Muscle of leg (tissue), 16 donors: ENCODE results near the gene PLK3. TPM values are rescaled to one million over a fixed set of nuclear protein-coding genes. Genes with fewer than 3 reads are reported as not detected.
"Not testable (repeated sequence)": the region's sequence is repeated elsewhere in the genome, so short reads cannot be mapped to it uniquely, and the experiment has no call there.

Source experiments
- DNase-seq: peaks from one replicate; pipeline ENCODE4 v3.0.0; 2013
- H3K27ac ChIP-seq: one replicate; pipeline ENCODE4 v1.5.1; 2013; ENCODE audit warnings: mild to moderate bottlenecking, low read length, control low read depth
- H3K27me3 ChIP-seq: one replicate; pipeline ENCODE4 v1.6.1; 2013; ENCODE audit warnings: low read length; ENCODE audit not compliant: control insufficient read depth, insufficient read depth
- H3K36me3 ChIP-seq: one replicate; pipeline ENCODE4 v1.6.1; 2013; ENCODE audit warnings: low read length; ENCODE audit not compliant: control insufficient read depth, insufficient read depth
- H3K4me1 ChIP-seq: one replicate; pipeline ENCODE4 v1.6.1; 2013; ENCODE audit warnings: low read length; ENCODE audit not compliant: control insufficient read depth, insufficient read depth
- H3K4me3 ChIP-seq: one replicate; pipeline ENCODE4 v1.5.1; 2013; ENCODE audit warnings: low read length, control low read depth
- H3K9me3 ChIP-seq: replicated peaks from 2 replicates; pipeline ENCODE4 v1.6.1; 2013; ENCODE audit warnings: low read depth, low read length; ENCODE audit not compliant: control insufficient read depth
- WGBS: methylation state at CpG from one replicate; pipeline ENCODE4 v1.1.5; 2013; ENCODE audit warnings: missing lambda C conversion rate; ENCODE audit not compliant: insufficient coverage; 5-methylcytosine and 5-hydroxymethylcytosine counted together
- long read RNA-seq, 11 donors: transcript quantifications; one replicate each; lab custom pipeline, GENCODE V29; 2026
- polyA plus RNA-seq, 8 donors: library from polyadenylated mRNA; unstranded; fragments of 120-200 nt; gene quantifications; one replicate each; pipeline versions ENCODE4 v1.2.1 to v1.2.3, GENCODE V29; 2013; ENCODE audit warnings: inconsistent platforms in 1 of 8, low replicate concordance in 1 of 8; ENCODE audit not compliant: insufficient read length in 8 of 8, insufficient read depth in 1 of 8
- total RNA-seq: library from RNA; stranded (reverse); fragments of 120-200 nt; gene quantifications from one replicate; pipeline ENCODE4 v1.2.4, GENCODE V29; 2013

Gene PLK3
- 8.3 TPM for total RNA-seq
- polyA plus RNA-seq: 10 to 100 TPM; 11.3 to 20.8 (median 13.9) TPM
- long read RNA-seq, donor 1: 0 reads
- long read RNA-seq, donor 2, partial matches to known transcripts: 0 of 1 reads
- long read RNA-seq, donor 2, other reads (novel, unspliced or antisense): 0 of 1 reads
- long read RNA-seq, donor 3, partial matches to known transcripts: 18 of 19 reads
- long read RNA-seq, donor 3, other reads (novel, unspliced or antisense): 0 of 19 reads
- long read RNA-seq, donor 4: 0 reads
- long read RNA-seq, donor 5, partial matches to known transcripts: 5 of 8 reads
- long read RNA-seq, donor 5, other reads (novel, unspliced or antisense): 0 of 8 reads
- long read RNA-seq, donor 6, partial matches to known transcripts: 0 of 2 reads
- long read RNA-seq, donor 6, other reads (novel, unspliced or antisense): 0 of 2 reads
- long read RNA-seq, donor 7, partial matches to known transcripts: 0 of 4 reads
- long read RNA-seq, donor 7, other reads (novel, unspliced or antisense): 0 of 4 reads
- long read RNA-seq, donor 8, partial matches to known transcripts: 0 of 1 reads
- long read RNA-seq, donor 8, other reads (novel, unspliced or antisense): 0 of 1 reads
- long read RNA-seq, donor 9, partial matches to known transcripts: 0 of 2 reads
- long read RNA-seq, donor 9, other reads (novel, unspliced or antisense): 0 of 2 reads
- long read RNA-seq, donor 10, partial matches to known transcripts: 0 of 3 reads
- long read RNA-seq, donor 10, other reads (novel, unspliced or antisense): 0 of 3 reads
- long read RNA-seq, donor 11, partial matches to known transcripts: 0 of 1 reads
- long read RNA-seq, donor 11, other reads (novel, unspliced or antisense): 0 of 1 reads

DNA sequence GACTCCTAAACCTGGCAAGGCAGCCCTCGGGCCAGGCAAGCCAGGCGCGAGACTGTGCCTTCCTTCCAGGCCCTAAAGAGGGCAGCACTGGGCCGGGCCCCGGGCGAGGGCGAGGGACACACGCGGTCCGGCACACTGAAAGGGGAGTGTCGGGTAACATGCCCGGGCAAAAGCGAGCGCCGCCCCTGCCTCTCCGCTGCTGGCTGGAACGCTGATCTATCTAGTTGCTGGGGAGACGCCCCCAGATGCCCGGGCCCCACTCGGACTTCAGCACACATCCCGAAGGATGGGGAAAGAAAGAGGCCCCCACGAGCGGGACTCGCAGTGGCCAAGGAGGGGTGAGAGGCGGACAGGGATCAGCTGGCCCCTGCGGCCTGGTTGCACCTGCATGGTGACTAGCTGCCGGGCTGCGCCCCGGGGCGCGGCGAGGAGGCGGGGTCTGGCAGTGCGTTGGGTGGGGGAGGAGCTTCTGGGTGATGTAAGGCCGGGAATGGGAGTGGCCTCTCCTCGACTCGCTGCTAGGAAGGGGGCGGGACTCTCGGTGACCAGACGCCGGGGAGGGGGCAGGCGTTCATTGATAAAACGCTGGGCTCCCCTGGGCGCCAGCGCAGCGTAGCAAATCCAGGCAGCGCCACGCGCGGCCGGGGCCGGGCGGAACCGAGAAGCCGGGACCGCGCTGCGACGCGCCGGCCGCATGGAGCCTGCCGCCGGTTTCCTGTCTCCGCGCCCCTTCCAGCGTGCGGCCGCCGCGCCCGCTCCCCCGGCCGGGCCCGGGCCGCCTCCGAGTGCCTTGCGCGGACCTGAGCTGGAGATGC, at the start of gene PLK3:
Gene PLK3 (plus strand): TSS at position 608 of the 815 bp plus-strand sequence. CDS start 87 bp downstream, at position 695.
- under 1% methylated on average over 78 of the region's 79 CpGs for WGBS

DNA sequence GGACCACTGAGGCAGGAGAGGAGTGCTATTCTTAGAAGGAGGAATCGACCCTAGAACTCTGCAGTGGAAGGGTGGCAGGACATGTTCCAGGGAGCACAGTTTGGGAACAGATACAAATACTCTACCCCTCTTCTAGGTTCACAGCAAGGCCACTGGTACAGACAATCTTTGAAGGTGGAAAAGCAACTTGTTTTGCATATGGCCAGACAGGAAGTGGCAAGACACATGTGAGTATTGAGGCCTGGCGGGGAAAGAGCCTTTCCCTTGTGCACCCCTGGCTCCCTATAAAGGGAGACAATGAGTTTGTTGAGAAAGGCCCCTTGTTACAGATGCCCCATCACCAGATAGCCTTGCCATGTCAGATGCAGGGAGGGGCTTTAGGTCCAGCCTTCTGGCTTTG, 42.8 kb upstream of the PLK3 start:
- peaks cover 3% of the 10 kb centered on the region for H3K4me1 ChIP-seq
- WGBS: no CpG with 5 or more reads among the region's 2 CpGs
- H3K36me3 ChIP-seq: peaks cover 68% of the 10 kb centered on the region
- DNase-seq: no peak
- no peaks in the 10 kb centered on the region for H3K9me3 ChIP-seq
- no peak overlapping the region for H3K4me3 ChIP-seq
- no peaks in the 10 kb centered on the region for H3K27me3 ChIP-seq
- no peak overlapping the region for H3K27ac ChIP-seq

More for the DNA sequence above, at the start of gene PLK3:
- peak; percentile 99 for DNase-seq
- peak within 1 kb of the TSS; percentile 94 for H3K4me3 ChIP-seq
- no peaks in the 10 kb centered on the region for H3K27me3 ChIP-seq
- peak within 1 kb of the TSS; percentile 100 for H3K27ac ChIP-seq
- peaks cover 46% of the 10 kb centered on the region for H3K4me1 ChIP-seq
- H3K36me3 ChIP-seq: peaks cover 28% of the 10 kb centered on the region
- no peaks in the 10 kb centered on the region for H3K9me3 ChIP-seq

DNA sequence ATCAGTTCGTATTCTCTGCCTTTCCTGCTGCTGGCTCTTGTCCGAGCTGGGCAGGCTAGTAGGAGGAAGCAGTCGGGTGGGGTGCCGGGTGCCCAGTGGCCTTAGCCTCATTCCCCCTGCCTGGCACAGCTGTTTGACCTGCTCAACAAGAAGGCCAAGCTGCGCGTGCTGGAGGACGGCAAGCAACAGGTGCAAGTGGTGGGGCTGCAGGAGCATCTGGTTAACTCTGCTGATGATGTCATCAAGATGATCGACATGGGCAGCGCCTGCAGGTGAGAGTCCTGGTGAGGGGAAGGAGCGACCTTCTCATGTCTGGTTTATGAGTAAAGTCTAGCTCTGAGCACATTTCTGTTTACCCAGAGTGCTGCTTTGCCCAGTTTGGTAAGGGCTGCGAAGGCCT, 41.1 kb upstream of the PLK3 start:
- Histone ChIP-seq H3K4me3 (no peak overlapping the region), H3K4me1 (peaks cover 3% of the 10 kb centered on the region), H3K27ac (no peak overlapping the region), H3K36me3 (peaks cover 71% of the 10 kb centered on the region), H3K9me3 (no peaks in the 10 kb centered on the region), H3K27me3 (no peaks in the 10 kb centered on the region)
- peak; percentile 25 for DNase-seq
- WGBS: 91% methylated on average over 11 of the region's 11 CpGs

DNA sequence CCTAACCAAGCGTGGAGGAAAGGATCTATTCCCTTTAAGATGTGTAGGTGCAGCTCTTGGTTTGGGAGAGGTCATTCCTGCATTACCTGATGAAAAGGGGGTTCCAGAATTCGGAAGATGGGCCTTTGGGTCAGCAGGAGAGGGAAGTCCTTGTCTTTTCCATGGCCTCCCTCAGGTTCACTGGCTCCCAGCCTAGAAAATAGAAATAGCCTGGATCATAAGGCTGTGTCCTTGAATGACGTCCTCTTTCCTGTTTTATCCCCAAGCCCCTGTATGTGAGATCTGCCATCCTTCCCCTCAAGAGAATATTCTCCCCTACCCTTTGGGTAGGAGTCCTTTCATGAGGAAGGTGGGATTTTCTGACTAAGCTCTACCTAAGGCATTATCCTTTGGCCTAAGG, 39.3 kb upstream of the PLK3 start:
- peaks cover 3% of the 10 kb centered on the region for H3K4me1 ChIP-seq
- H3K9me3 ChIP-seq: no peaks in the 10 kb centered on the region
- no peak overlapping the region for H3K4me3 ChIP-seq
- H3K27me3 ChIP-seq: no peaks in the 10 kb centered on the region
- H3K27ac ChIP-seq: no peak overlapping the region
- WGBS: 100% methylated on average over 2 of the region's 3 CpGs
- no peak for DNase-seq
- peaks cover 60% of the 10 kb centered on the region for H3K36me3 ChIP-seq

DNA sequence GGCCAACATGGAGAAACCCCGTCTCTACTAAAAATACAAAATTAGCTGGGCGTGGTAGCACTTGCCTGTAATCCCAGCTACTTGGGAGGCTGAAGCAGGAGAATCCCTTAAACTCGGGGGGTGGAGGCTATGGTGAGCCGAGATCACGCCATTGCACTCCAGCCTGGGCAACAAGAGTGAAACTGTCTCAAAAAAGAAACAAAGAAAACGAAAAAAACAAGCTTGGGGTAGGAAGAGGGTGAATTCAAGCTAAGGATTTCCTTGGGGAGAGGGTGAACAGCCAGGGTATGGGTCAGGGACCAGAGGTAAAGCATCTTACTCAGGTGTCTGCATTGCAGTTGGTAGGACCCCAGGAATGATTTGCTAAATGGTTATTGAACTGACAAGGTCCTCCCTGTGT, 33.8 kb upstream of the PLK3 start:
- H3K27ac ChIP-seq, H3K4me1 ChIP-seq, DNase-seq, H3K27me3 ChIP-seq, H3K4me3 ChIP-seq, H3K9me3 ChIP-seq: not testable (repeated sequence)
- 93% methylated on average over 5 of the region's 6 CpGs for WGBS
- peaks cover 42% of the 10 kb centered on the region for H3K36me3 ChIP-seq

DNA sequence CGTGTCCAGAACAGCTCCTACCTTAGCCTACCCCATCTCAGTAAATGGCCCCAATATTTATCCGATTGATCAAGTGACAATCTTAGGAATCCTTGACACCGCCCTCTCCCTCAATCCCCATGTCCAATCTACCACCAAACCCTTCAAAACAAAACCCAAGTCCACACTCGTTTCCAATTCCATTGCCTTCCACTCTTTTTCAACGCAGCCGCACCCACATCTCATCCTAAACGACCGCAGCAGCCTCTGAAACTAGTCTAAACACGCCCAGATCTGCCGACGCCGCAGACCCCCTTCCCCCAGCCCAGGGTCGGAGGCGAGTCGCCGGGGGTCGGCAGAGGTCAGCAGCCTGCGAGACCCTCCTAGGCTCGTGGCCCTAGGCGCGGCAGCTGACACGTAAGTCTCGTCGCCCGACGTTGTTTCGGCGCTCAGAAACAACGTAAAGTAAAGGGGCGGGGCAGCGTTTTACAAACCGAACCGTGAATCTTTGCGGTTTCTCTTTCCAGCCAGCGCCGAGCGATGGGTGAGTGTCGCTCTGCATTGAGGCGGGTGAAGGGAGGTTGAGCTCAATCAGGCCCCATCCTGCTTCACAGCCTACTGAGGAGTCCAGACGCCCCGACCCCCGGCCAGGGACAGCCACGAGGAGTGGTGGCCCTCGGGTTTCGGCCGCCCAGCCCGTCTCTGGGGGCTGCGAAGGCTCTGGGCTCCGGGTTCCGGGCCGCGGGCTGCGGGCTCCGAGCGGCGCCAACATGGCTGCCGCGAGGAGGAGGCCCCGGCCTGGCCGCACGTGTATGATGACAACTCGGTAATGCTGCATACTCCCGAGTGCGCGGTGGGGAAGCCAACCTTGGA, 24.9 kb upstream of the PLK3 start, which contains the start of gene RPS8:
Gene RPS8 (plus strand): TSS at position 463 of the 852 bp plus-strand sequence. CDS start 57 bp downstream, at position 520.
- Histone ChIP-seq H3K4me1 (peaks cover 25% of the 10 kb centered on the region), H3K27ac (peak within 1 kb of the TSS; percentile 98), H3K27me3 (no peaks in the 10 kb centered on the region), H3K9me3 (no peaks in the 10 kb centered on the region), H3K4me3 (peak within 1 kb of the TSS; percentile 86), H3K36me3 (peaks cover 41% of the 10 kb centered on the region)
- under 1% methylated on average over 60 of the region's 65 CpGs for WGBS
- peak; percentile 99 for DNase-seq

DNA sequence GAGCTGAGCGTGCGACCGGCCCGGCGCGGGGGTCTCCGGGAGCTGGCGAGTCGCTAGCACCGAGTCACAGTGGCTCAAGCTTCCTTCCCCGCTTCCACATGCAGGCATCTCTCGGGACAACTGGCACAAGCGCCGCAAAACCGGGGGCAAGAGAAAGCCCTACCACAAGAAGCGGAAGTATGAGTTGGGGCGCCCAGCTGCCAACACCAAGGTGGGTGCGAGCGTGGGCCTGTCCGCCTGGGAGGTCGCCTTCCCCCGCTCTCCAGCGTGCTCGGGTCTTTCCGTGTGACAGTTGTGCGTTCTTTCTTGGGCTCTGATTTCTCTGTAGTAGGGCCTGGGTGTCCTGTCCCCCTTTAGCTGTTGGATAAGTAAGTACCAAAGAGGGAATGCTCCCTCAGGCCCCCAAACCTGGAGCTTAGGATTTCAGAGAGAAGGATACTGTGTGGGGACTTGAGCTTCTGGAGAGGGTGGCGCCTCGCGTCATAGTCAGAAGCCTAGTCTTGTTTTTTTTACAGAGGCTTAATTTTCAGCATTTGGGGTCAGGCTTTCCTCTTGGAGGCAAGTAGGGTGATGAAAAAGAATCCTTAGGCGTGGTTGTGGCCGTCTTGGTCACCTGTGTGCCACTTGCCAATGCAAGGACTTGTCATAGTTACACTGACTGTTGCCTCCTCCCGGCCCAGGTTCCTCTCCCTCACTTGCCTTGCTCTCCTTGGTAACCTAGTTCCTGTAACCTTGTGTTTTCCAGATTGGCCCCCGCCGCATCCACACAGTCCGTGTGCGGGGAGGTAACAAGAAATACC, 24.0 kb upstream of the PLK3 start:
- Histone ChIP-seq H3K4me1 (peaks cover 25% of the 10 kb centered on the region), H3K9me3 (no peaks in the 10 kb centered on the region), H3K27me3 (no peaks in the 10 kb centered on the region), H3K36me3 (peaks cover 50% of the 10 kb centered on the region), H3K27ac (peak overlapping the region; percentile 98), H3K4me3 (peak overlapping the region; percentile 86)
- DNase-seq: no peak
- WGBS: 5% methylated on average over 24 of the region's 36 CpGs

DNA sequence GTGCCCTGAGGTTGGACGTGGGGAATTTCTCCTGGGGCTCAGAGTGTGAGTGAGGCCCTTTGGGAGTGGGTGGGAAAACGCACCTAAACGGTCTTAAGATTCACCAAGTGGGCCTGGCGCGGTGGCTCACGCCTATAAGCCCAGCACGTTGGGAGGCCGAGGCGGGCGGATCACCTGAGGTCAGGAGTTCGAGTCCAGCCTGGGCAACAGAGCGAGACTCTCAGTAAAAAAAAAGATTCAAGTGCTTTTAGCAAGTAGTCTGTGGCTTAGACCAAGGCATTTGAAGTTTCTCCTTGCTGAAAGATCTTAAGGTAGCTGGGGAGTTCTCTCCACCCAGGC, 23.5 kb upstream of the PLK3 start:
- 47% methylated on average over 11 of the region's 12 CpGs for WGBS
- H3K27me3 ChIP-seq: no peaks in the 10 kb centered on the region
- DNase-seq: no peak
- peaks cover 55% of the 10 kb centered on the region for H3K36me3 ChIP-seq
- H3K4me1 ChIP-seq: peaks cover 25% of the 10 kb centered on the region
- no peaks in the 10 kb centered on the region for H3K9me3 ChIP-seq
- peak overlapping the region; percentile 86 for H3K4me3 ChIP-seq
- peak overlapping the region; percentile 98 for H3K27ac ChIP-seq
